Measurements from ENCODE around the gene ATG2B.

ATG2B gene, protein sequence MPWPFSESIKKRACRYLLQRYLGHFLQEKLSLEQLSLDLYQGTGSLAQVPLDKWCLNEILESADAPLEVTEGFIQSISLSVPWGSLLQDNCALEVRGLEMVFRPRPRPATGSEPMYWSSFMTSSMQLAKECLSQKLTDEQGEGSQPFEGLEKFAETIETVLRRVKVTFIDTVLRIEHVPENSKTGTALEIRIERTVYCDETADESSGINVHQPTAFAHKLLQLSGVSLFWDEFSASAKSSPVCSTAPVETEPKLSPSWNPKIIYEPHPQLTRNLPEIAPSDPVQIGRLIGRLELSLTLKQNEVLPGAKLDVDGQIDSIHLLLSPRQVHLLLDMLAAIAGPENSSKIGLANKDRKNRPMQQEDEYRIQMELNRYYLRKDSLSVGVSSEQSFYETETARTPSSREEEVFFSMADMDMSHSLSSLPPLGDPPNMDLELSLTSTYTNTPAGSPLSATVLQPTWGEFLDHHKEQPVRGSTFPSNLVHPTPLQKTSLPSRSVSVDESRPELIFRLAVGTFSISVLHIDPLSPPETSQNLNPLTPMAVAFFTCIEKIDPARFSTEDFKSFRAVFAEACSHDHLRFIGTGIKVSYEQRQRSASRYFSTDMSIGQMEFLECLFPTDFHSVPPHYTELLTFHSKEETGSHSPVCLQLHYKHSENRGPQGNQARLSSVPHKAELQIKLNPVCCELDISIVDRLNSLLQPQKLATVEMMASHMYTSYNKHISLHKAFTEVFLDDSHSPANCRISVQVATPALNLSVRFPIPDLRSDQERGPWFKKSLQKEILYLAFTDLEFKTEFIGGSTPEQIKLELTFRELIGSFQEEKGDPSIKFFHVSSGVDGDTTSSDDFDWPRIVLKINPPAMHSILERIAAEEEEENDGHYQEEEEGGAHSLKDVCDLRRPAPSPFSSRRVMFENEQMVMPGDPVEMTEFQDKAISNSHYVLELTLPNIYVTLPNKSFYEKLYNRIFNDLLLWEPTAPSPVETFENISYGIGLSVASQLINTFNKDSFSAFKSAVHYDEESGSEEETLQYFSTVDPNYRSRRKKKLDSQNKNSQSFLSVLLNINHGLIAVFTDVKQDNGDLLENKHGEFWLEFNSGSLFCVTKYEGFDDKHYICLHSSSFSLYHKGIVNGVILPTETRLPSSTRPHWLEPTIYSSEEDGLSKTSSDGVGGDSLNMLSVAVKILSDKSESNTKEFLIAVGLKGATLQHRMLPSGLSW (N-terminal part only)

DNA sequence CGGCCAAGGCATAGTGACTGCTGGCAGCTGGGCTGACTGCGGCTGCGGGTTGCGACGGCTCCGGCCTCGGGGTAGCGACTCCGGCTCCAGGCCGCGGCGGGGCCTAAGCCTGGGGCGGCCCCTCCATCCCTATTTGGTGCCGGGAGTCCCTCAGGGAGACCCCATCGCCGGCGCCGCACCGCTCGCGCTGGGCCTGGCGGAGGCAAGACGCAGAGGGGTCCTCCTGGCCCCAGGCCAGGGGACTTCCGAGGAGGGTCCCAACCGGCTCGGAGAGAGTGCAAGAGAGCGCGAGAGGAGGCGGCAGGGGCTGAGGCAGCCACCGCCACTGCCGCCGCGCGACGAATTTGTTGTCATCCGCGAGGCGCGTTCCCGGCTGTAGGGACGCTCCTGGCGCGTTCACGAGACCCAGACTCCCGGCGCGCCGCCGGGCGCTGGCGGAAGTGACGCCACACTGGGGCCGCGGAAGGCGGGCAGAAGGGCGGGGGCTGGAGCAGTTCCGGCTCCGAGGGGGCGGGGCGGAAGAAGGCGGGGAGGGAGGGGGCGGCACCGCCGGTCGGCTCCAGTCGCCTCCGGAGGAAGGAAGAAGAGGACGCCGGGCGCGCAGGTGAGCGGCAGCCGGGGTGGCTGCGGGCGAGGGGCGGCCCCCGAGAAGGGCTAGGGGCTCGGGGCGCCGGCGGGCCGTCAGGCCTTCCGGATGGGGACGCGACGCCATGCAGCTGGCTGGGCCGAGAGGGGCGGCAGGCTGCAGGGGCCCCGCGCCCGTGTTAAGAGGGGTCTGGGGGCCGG, at the start of gene ATG2B, which contains the start of gene GSKIP:
TSS of gene ATG2B (minus strand) at position 377 of the 786 bp plus-strand sequence. CDS start at position 12, 365 bp downstream.
TSS of gene GSKIP (plus strand) at position 562 of the 786 bp plus-strand sequence. CDS start 18,722 bp downstream, outside the sequence.
- peak; percentile 96 for DNase-seq

GRCh38 chr14:96410119-96410518, 47.0 kb upstream of the ATG2B start:
- no peak for DNase-seq

DNA sequence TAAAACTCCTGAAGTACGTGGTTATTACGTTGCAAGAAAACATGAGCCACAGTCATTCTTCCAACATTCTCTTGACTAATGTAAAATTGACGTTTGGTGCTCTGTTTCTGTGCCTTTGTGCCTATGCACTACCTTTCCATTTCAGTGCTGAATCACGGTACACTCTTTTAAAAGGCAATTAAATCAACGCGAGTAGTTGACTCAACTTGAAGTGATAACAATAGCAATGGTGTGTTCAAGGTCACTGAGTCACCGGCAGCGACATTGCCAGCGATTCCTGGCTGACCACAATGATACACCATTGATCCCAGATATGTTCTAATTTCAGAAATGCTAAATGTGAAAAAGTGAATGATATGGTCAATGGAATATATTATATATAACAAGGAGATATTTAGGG, 46.6 kb upstream of the ATG2B start:
- no peak for DNase-seq

DNA sequence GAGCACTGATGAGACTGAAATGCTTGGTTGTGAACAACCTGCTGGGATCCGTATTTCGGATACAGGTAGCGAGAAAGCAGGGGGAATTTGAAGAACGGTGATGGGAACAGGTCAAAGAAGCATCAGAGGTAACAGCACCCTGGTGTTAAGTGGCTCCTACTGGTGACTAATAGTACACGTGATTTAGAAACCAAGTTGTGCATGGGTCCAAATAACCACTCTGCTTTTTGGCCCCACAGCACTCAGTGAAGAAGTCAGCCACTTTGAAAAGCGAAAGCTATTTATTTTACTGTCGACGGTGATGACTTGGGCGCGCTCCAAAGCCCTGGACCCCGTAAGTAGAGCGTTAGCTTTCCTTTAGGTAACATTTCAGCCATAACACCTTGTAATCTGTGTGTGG, 45.5 kb upstream of the ATG2B start:
- no peak for DNase-seq

- no peak for DNase-seq
Observed at GRCh38 chr14:96407935-96408570, 44.9 kb upstream of the ATG2B start.

GRCh38 chr14:96405677-96406076, 42.5 kb upstream of the ATG2B start:
- DNase-seq: no peak

- no peak for DNase-seq
Observed at GRCh38 chr14:96403409-96403808, 40.3 kb upstream of the ATG2B start.

DNA sequence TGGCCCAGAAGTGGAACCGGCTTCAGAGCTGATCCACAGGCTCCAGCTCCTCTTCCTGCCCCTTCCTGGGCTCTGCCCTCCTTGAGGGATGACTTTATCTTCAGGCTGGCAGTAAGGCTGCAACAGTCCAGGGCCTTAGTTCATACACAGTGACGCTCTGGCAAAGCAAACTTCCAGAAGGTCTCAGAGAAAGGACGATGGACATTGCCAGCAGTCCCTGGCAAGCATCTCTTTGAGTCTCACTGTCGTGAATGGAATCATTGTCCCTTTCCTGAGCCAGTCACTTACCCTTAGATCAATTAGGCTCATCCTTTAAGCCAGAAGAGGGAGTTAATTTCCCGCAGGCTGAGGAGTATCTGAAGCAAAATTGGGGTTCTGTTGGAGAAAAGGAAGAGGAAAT, 37.4 kb upstream of the ATG2B start:
- no peak for DNase-seq

DNA sequence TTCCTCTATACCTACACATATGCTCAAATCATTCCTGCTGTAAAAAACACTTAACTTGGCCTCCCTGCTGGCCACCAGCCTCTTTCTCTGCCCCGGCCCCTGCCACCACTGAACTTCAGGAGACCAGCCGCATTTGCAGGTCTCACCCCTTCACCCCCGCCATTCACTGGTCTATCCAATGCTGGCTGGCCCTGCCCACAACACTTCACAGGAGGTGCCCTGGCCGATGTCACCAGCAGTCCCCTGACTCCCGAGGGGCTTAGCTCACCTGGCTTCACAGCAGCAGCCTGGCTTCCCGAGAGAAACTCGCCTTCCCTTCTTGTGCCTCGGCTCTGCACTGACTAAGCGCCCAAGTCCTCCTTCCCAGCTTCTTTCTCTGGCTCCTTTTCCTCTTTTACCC, 36.3 kb upstream of the ATG2B start:
- no peak for DNase-seq

DNA sequence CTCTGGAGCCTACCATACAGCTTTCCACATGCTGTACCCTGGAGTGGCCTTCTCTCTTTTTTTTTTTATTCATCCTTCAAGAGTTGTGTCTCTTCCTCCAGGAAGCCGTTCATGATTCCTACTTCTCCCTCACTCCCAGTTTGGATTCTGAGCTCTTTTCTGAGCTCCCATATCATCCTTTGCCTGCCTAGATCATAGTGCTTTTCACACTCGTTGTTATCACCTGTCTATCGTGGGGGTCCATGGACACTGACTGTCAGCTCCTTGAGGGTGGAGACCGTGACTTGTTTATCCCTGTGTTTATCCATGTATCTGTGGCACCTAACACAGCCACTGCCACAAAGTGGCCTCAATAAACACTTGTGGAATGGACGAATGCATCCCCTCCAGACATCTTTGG, 35.8 kb upstream of the ATG2B start:
- DNase-seq: no peak

DNA sequence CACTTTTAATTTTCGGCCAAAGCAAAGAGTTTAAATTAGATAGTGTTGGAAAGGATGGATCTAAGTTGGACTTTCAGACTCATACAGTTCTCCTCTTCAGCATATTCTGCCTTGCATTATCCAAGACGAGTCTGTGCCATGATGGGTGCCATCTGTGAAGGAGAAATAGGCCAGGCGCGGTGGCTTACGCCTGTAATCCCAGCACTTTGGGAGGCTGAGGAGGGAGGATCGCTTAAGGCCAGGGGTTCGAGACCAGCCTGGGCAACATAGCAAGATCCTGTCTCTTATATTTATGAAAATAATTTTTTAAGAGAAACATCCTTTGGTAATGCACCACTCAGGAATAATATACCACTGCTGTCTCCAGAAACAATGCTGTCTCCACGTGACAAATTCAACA, 35.3 kb upstream of the ATG2B start:
- DNase-seq: no peak

DNA sequence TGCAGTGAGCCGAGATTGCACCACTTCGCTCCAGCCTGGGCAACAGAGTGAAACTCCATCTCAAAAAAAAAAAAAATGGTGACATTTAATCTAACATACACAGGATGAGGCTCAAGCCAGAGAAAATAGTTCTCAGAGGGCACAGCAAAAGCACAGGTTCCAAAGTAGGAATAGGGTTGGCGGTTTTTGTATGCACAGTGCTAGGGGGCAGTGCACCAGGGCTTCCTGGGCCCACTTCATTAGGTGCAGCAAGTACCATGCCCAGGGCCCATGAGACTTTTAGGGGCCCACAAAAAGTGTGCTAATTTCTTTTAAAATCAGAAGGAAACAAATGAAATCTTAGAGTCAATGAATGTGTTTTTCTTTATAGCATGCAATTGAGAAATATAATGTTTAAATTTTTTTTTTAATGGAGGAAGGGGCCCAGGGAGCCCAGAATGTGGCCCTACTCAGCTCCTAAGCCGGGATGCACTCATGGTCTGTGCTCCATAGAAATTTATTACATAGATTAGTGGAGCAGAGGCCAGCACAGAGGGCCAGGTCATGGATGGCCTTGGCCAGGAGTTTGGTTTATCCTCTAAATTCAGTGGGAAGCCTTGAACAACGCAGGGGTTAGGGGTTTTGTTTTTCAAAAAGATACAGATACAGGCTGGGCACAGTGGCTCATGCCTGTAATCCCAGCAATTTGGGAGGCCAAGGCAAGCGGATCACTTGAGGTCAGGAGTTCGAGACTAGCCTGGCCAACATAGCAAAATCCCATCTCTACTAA, 31.1 kb upstream of the ATG2B start:
- DNase-seq: no peak

DNA sequence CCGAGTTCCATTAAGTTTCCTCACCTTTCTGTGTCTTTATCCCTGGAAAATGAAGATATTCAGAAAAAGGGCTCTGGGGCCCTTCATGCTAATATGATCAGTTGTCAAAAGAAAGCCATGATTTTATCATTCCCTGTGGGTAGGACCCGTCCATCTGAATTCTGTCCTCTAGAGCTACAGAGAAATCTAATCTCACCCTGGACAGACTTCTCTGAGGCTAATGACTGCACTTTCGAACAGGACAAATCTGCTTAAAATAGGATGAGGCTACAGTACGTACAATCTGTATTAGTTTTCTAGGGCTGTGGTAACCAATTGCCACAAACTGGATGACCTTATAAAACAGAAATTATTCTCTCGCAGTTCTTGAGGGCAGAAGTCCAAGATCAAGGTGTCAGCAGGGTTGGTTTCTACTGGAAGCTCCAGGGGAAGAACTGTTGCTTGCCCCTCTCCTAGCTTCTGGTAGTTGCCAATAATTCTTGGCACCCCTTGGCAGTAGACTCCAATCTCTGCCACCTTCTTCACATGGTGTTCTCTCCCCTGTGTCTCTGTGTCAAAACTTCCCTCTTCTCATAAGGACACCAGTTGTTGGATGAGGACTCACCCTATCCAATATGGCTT, 30.0 kb upstream of the ATG2B start:
- no peak for DNase-seq

- peak; percentile 99 for DNase-seq
Observed at GRCh38 chr14:96391293-96392118, 28.4 kb upstream of the ATG2B start.

DNA sequence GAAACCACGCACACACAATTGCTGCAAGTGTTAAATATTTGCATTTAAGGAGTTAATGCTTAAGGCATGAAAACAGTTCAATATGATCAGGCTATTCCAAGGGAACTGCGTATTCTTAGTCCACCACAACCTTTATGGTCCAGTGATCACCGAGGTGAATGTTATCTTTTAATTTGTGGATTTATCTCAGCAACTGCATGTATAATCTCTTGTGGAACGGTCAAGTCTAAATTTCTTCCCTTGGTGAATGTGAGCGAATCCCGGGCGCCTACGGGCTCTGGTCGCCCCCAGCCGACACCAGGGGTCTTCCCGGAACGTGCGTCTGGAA, 27.8 kb upstream of the ATG2B start:
- DNase-seq: no peak

GRCh38 chr14:96385385-96385784, 22.2 kb upstream of the ATG2B start:
- DNase-seq: no peak

DNA sequence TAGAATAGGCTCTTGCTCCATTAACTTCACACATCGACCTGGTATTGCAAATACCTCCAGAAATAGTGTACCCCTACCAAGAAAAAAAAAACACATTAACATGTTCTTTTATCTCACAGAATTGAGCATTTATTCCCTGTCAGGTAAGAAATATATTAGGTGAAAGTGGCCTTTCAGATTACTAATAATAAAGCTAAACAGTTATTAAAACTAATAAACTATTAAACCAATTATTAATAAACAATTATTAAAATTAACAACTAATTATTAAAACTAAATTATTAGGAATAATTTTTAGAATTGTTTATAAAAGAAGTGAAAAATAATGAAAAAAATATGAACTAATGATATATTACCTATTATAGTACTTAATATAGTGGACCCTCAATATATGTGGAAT, 21.6 kb upstream of the ATG2B start:
- DNase-seq: no peak

GRCh38 chr14:96384053-96384452, 20.9 kb upstream of the ATG2B start:
- no peak for DNase-seq

DNA sequence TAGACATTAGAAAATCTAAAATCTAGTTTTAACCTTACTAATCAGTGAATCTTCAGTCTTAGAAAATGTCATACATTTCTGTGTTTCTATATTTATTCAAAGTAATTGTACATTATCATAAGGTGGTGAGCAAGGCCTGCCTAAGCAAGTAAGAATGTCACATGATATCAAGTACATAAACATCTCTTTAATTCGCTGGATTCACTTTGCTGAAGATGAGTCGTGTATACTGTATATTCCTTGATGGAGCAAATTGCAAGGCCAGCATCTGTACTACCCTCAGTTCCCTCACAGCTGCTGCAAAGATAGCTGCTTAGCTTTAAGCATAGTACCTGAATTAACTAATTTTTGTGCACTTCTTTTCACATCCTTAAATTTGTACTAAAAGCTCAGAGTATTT, 20.3 kb upstream of the ATG2B start:
- DNase-seq: no peak

DNA sequence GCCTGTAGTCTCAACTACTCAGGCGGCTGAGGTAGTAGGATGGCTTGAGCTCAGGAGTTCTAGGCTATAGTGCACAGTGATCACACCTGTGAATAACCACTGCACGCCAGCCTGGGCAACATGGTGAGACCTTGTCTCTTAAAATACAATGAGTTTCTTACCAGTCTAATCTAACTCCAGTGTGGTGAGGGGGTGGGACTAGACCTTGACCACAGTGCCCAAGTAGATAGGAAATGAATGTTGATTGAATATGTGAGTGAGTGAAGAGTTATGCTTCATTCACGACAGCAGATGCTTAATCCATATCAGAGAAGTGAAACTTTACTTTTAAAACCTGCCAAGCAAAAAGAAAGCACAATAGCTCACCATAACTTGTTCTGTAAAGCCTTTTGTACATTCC, 17.6 kb upstream of the ATG2B start:
- DNase-seq: no peak

Measured in activated naive CD4-positive, alpha-beta T cell treated with Interleukin-2 at 50 U/mL for 16 hours (primary cell).